OCI-LY7 (cell line): Measurements from ENCODE around the gene EXPH5. TPM values are rescaled to one million over a fixed set of nuclear protein-coding genes. Genes with fewer than 3 reads are reported as not detected.
"Not testable (repeated sequence)": the region's sequence is repeated elsewhere in the genome, so short reads cannot be mapped to it uniquely, and the experiment has no call there.

ENCODE experiments used
- BruUV-seq: library from RNA; stranded (reverse); fragments of 400-500 nt; replicated peaks from 2 replicates; lab custom pipeline; 2021; lab: Mats Ljungman, UMichigan
- CTCF ChIA-PET: fragments of 300-600 bp; sonication (Branson Sonifier 250); formaldehyde crosslinking; loops from one replicate; lab custom pipeline; 2022; ENCODE audit warnings: antibody characterized with exemption; ENCODE audit not compliant: unreplicated experiment; lab: Charles Lee
- POLR2A ChIA-PET: fragments of 300-600 bp; sonication (Branson Sonifier 250); formaldehyde crosslinking; loops from one replicate; lab custom pipeline; 2022; ENCODE audit warnings: antibody characterized with exemption; lab: Charles Lee
- DNase-seq: peaks from one replicate; pipeline ENCODE4 v3.0.0-alpha.2; 2015; ENCODE audit warnings: low spot score
- H2AFZ ChIP-seq: fragments of 200-600 bp; sonication (generic), shearing (Covaris generic); 2 replicates; pipeline ENCODE4 v1.6.1; 2014; ENCODE audit warnings: mild to moderate bottlenecking, antibody characterized with exemption, low read length, moderate library complexity
- H3K27ac ChIP-seq: fragments of 200-600 bp; sonication (generic); 2 replicates; pipeline ENCODE4 v1.5.1; 2014; ENCODE audit warnings: mixed run types, low read depth, mild to moderate bottlenecking, moderate library complexity, low read length, inconsistent platforms; ENCODE audit not compliant: poor library complexity, severe bottlenecking
- H3K36me3 ChIP-seq: fragments of 200-600 bp; sonication (generic); 2 replicates; pipeline ENCODE4 v1.6.1; 2014; ENCODE audit warnings: mild to moderate bottlenecking, antibody characterized with exemption, low read length, moderate library complexity, mixed read lengths; ENCODE audit not compliant: insufficient read depth
- H3K4me1 ChIP-seq: fragments of 200-600 bp; sonication (generic); 2 replicates; pipeline ENCODE4 v1.5.1; 2014; ENCODE audit warnings: mild to moderate bottlenecking, low read length; ENCODE audit not compliant: insufficient read depth, poor library complexity, severe bottlenecking
- H3K4me2 ChIP-seq: fragments of 200-600 bp; sonication (generic); 2 replicates; pipeline ENCODE4 v1.6.1; 2014; ENCODE audit warnings: mild to moderate bottlenecking, low read length
- H3K4me3 ChIP-seq: fragments of 200-600 bp; sonication (generic); 2 replicates; pipeline ENCODE4 v1.5.1; 2014; ENCODE audit warnings: mild to moderate bottlenecking, low read depth, low read length; ENCODE audit not compliant: poor library complexity, severe bottlenecking
- H3K79me2 ChIP-seq: fragments of 200-600 bp; sonication (generic); 2 replicates; pipeline ENCODE4 v1.6.1; 2016; ENCODE audit warnings: low read depth, mild to moderate bottlenecking, low read length, moderate library complexity, mixed read lengths; ENCODE audit not compliant: insufficient read depth
- H3K9me2 ChIP-seq: fragments of 200-600 bp; sonication (generic); 2 replicates; pipeline ENCODE4 v1.6.1; 2016; ENCODE audit warnings: mild to moderate bottlenecking, low read length, mixed read lengths; ENCODE audit not compliant: insufficient read depth
- H3K9me3 ChIP-seq: fragments of 200-600 bp; sonication (generic); 2 replicates; pipeline ENCODE4 v1.6.1; 2014; ENCODE audit warnings: mild to moderate bottlenecking, mixed run types, low read length, mixed read lengths
- H4K20me1 ChIP-seq: fragments of 200-600 bp; sonication (generic); 2 replicates; pipeline ENCODE4 v1.6.1; 2014; ENCODE audit warnings: mild to moderate bottlenecking, antibody characterized with exemption, low read length, moderate library complexity, mixed read lengths; ENCODE audit not compliant: insufficient read depth
- CTCF ChIP-seq: fragments of 200-600 bp; sonication (generic); conservative IDR thresholded peaks from 2 replicates; pipeline ENCODE4 v1.5.1; 2014; ENCODE audit warnings: mild to moderate bottlenecking, antibody characterized with exemption, low read length, moderate library complexity, mixed read lengths
- EZH2phosphoT487 ChIP-seq: fragments of 200-600 bp; sonication (generic); IDR thresholded peaks from 2 replicates; pipeline ENCODE4 v1.6.1; 2018; ENCODE audit warnings: low read depth, borderline replicate concordance, mild to moderate bottlenecking, mixed run types, antibody characterized with exemption, low read length, moderate library complexity, mixed read lengths
- intact Hi-C: fragments of 100-400 bp; cut with micrococcal nuclease; formaldehyde crosslinking; loops from one replicate; pipeline ENCODE4 v1.10.0; 2022; ENCODE audit not compliant: unreplicated experiment
- total RNA-seq, 2 experiments: library from RNA; depleted of rRNA in 1 of 2; stranded (reverse); fragments of >200 nt in 1 of 2; shearing (Covaris generic) in 1 of 2; gene quantifications; 2 replicates each; pipeline ENCODE4 v1.2.3, GENCODE V29; 2014 to 2022

EXPH5 gene
- total RNA-seq, 2 experiments from 2014 or later = not detected

- TF ChIP-seq CTCF (no peak), EZH2phosphoT487 (no peak)
- POLR2A ChIA-PET = interaction anchor here (0.5 to 0.7 kb wide), 2 partner anchors 29 to 149 kb away, joined by 3 read pairs; no protein-coding TSS in a partner anchor
- Histone ChIP-seq H3K9me3 (no peaks in the 10 kb centered on the region), H2AFZ (no peak overlapping the region), H3K4me2 (no peak overlapping the region), H3K79me2 (no peaks in the 10 kb centered on the region), H3K27ac (no peak overlapping the region), H3K4me3 (no peak overlapping the region), H3K9me2 (no peaks in the 10 kb centered on the region), H3K36me3 (no peaks in the 10 kb centered on the region), H4K20me1 (no peaks in the 10 kb centered on the region), H3K4me1 (no peaks in the 10 kb centered on the region)
- BruUV-seq = no TSS peak
- intact Hi-C loops = no loop called here
- CTCF ChIA-PET = no interaction called here
- DNase-seq = no peak
These were observed 15.0 kb upstream of the EXPH5 start for GRCh38 chr11:108608548-108608947.

- no peak overlapping the region for H2AFZ ChIP-seq
- H3K4me1 ChIP-seq = no peaks in the 10 kb centered on the region
- no TSS peak for BruUV-seq
- no peaks in the 10 kb centered on the region for H3K79me2 ChIP-seq
- H3K27ac ChIP-seq = no peak overlapping the region
- no peaks in the 10 kb centered on the region for H3K9me2 ChIP-seq
- H4K20me1 ChIP-seq = no peaks in the 10 kb centered on the region
- no peak for TF ChIP-seq CTCF
- no peak for TF ChIP-seq EZH2phosphoT487
- intact Hi-C loops = no loop called here
- no peak overlapping the region for H3K4me2 ChIP-seq
- ChIA-PET CTCF (no interaction called here), POLR2A (interaction anchor here (1.4 kb wide), 1 partner anchor 26 kb away, joined by 7 read pairs; no protein-coding TSS in a partner anchor)
- no peaks in the 10 kb centered on the region for H3K36me3 ChIP-seq
- DNase-seq = no peak
- H3K9me3 ChIP-seq = no peaks in the 10 kb centered on the region
- no peak overlapping the region for H3K4me3 ChIP-seq
These were observed 13.1 kb upstream of the EXPH5 start for GRCh38 chr11:108606495-108607160.

GRCh38 chr11:108606070-108606469, 12.5 kb upstream of the EXPH5 start:
- Histone ChIP-seq H3K4me1 (no peaks in the 10 kb centered on the region), H3K9me3 (no peaks in the 10 kb centered on the region), H3K4me2 (no peak overlapping the region), H3K27ac (no peak overlapping the region), H4K20me1 (no peaks in the 10 kb centered on the region), H3K79me2 (no peaks in the 10 kb centered on the region), H3K4me3 (no peak overlapping the region), H3K36me3 (no peaks in the 10 kb centered on the region), H2AFZ (no peak overlapping the region), H3K9me2 (no peaks in the 10 kb centered on the region)
- no TSS peak for BruUV-seq
- POLR2A ChIA-PET = interaction anchor here (1.4 kb wide), 1 partner anchor 27 kb away, joined by 7 read pairs; no protein-coding TSS in a partner anchor
- DNase-seq = no peak
- intact Hi-C loops = no loop called here
- CTCF ChIA-PET = no interaction called here
- TF ChIP-seq EZH2phosphoT487 (no peak), CTCF (no peak)

GRCh38 chr11:108602818-108603217, 9.2 kb upstream of the EXPH5 start:
- H3K36me3 ChIP-seq, intact Hi-C loops, H2AFZ ChIP-seq, H3K4me2 ChIP-seq, H3K79me2 ChIP-seq, DNase-seq, H4K20me1 ChIP-seq, BruUV-seq, H3K9me3 ChIP-seq, H3K27ac ChIP-seq, H3K4me1 ChIP-seq, H3K4me3 ChIP-seq, H3K9me2 ChIP-seq, CTCF ChIA-PET: not testable (repeated sequence)
- POLR2A ChIA-PET = interaction anchor here (0.6 kb wide), 1 partner anchor 594 kb away, joined by 3 read pairs; the partner anchor contains the start of gene CUL5
